GM03348 (cell line): ENCODE data around the gene PHLDB1.

Source experiments
- DNase-seq: peaks from one replicate; pipeline ENCODE4 v3.0.0; 2012; ENCODE audit warnings: low spot score

The PHLDB1 gene

DNA sequence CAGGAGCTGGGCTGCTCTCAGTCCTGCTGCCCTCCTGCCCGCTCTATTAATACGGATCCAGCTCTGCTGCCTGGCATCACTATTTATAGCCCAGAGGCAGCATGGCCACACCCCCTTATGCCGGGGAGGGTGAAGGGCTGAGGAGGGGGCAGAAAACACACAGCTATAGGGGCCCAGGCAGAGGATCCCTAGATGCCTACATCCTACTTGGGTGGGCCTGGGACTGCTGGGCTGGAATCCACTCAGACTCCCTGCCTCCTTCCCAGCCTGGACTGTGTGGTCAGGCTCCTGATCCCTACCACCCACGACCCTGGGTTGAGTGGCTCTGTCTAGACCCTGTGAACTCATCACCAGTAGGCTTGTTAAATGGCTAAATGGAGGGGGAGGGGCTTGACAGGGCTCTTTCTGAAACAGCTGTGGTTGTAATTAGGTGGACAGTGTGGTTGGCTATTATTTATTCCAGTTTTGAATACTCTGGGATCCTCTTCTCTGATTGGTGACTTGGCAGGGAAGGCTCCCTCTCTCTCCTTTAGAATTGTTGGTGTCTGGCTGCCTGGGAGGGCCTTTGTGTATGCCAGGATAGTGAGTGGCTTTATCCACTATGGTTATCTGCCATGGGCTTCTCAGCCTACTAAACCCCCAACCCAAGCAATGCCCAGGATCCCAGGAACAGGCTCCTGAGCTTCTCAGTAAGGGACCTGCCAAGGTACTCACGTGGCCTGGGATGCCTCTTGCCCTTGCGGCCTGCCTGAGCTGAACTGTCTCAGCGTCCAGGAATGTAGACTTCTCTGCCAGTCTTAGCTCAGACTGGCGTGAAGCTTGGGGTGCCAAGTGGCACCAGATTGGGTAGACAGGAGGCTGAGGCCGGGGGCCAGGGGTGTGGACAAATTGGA, 15.2 kb downstream of the PHLDB1 start:
- peak; percentile 86 for DNase-seq

DNA sequence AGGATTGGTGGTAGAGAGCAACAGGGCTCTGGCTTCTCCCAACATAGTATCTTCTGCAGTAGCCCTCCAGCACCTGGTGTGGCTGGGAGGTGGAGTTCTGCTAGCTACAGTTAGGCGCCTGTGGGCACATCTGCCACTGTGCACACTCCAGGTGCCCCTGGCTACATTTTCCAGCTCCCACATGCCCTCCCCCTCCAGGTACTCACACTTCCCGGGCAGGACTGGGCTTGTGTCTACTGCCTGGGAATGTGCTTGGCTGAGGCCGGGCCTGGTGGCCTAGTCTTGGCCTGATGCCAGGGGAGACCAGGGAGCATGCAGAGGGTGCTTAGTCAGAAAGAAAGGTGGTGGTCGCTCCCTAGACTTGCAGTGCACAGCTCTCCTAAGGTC, 15.8 kb downstream of the PHLDB1 start:
- DNase-seq = no peak

DNA sequence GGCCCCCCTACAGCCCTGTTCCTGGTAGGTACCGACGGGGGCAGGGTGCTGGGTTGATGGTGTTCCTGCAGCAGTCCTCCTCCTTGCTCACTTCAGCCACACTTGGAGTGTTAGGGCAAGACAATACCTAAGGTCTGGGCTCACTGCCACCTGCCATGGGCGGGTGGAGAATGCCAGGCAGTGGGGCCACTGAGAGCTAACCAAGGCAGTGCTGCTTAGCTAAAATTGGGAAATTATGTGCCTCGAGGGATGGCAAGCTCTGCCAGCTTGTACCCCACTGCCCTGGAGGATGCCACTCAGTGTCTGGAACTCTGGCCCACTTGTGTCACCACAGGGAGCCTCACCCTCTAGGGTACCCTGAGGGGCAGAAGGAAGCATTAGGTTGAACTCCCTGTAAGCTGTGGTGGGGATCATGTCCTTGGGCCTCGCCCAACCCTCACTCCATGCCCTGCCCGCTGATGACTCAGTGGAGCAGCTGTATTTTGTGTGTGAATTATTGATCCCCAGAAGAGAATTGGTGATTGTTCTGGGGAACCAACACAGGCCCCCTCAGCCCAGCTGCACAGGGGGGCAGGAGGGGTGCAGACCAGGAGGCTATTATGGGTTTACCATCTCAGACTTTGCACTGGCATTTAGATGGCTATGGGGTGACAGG, 17.7 kb downstream of the PHLDB1 start:
- no peak for DNase-seq

DNA sequence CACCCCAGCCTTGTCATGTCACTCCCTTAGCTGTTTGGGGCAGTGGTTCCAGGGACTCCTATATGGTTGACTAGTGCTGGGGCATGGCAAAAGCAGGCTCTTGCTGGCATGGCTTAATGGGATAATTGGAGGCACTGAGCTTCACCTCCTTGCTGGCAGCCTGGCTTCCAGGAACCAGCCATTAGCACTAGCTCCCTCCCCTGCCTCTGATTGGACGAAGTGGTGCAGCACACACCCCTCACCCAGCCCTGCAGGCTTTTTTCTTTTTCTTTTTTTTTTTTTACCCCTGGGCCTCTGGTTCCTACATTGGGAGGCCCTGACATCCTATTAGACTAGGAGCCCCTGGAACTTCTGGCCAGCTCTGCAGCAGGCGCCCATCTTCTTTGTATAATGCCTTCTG, 18.6 kb downstream of the PHLDB1 start:
- no peak for DNase-seq

DNA sequence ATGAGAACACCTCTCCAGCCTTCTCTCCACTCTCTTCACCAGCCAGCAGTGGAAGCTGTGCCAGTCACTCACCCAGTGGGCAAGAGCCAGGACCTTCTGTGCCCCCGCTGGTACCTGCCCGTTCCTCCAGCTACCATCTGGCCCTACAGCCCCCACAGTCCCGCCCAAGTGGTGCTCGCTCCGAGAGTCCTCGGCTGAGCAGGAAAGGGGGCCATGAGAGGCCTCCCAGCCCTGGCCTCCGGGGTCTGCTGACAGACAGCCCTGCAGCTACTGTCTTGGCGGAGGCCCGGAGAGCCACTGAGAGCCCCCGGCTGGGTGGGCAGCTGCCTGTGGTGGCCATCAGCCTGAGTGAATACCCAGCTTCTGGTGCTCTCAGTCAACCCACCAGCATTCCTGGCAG, 20.2 kb downstream of the PHLDB1 start:
- DNase-seq = no peak

DNA sequence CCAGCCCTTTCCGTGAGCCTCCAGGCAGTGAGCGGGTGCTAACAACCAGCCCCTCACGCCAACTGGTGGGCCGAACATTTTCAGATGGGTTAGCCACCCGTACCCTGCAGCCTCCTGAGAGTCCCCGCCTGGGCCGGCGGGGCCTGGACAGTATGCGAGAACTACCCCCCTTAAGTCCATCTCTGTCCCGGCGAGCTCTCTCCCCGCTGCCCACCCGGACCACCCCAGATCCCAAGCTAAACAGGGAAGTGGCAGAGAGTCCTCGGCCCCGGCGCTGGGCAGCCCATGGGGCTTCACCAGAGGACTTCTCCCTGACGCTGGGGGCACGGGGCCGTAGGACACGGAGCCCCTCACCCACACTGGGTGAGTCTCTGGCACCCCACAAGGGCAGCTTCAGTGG, 20.6 kb downstream of the PHLDB1 start:
- DNase-seq = no peak

DNA sequence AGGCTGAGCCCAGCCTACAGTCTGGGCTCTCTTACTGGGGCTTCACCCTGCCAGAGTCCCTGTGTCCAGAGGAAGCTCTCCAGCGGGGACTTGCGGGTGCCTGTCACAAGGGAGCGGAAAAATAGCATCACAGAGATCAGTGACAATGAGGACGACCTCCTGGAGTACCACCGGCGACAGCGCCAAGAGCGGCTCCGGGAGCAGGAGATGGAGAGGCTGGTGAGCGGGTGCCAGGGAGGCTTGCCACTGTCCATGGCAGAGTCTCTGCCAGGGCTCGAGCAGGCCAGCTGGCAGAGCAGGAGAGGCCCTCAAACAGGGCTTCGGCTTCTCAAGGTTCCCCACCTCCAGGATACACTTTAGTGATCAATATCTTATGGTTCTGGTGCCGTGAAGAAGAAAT, 21.0 kb downstream of the PHLDB1 start:
- no peak for DNase-seq

DNA sequence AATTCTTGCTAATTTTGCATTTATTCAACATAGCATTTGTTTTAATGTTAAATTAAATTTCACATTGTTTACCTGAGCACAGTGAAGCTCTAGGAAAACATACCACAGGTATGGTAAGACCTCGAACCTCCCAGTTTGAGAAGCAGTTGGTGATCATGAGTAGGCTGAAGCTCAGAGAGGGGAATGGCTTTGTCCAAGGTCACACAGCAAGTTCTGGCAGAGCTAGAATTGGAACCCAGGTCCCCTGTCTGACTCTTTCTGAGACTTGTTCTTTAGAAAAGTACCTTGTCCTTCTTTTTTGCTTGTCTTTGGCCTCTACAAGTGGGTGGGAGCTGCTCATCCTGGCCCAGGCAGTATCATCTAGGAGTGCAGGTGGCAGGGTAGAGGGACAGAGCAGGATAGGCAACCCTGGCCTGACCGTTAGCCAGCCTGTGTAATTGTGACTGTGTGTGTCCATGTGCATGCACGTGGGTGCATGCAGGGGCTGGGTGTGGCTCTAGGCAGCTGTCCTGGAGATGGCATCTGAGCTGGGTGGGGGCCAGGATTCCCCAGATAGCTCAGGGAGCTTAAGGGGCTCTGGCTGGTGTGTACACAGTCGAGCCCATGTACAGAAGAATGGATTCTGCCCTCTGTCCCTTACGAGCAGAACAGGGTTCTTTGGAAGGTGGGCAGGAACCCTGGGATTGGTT, 21.6 kb downstream of the PHLDB1 start:
- DNase-seq = no peak

DNA sequence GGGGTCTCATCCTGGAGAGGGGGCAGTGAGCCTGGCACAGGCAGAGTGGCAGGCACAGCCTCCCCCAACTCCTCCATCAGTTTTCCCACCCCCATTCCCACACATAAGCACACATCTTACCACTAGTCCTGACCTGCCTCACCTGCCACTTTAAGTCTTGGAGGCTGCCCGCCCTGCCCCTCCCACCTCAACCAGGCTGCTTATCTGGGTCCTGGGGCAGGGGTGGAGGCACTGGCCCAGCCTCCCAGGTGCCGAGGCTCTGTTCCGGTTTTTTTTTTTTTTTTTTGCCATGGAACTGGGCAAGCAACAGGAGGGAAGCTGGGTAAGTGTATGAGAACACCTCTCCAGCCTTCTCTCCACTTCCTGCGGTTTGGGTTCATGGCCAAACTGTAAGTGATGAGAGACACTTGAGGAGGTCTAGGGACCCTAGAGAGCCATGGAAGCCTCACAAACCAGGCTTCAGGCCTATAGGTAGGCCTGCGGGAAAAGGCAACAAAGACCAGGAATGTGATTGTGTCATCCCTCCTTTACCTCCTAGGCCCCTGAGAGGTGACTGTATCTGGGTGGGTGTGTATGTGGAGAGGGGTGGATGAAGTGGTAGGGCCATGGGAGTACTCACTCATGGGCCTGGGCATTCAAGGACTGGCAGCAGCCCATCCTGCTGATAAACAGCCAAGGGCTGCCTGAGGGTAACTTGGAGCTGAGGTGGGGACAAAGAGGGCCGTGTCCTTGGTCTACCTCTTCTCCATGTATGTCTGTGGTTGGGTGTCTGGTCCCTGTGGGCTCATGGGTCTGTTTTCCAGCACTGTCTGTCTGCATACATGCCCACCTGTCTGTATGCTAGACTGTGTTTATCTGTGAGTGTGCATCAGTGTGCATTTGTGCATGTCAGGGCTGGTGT, 22.6 kb downstream of the PHLDB1 start:
- no peak for DNase-seq

DNA sequence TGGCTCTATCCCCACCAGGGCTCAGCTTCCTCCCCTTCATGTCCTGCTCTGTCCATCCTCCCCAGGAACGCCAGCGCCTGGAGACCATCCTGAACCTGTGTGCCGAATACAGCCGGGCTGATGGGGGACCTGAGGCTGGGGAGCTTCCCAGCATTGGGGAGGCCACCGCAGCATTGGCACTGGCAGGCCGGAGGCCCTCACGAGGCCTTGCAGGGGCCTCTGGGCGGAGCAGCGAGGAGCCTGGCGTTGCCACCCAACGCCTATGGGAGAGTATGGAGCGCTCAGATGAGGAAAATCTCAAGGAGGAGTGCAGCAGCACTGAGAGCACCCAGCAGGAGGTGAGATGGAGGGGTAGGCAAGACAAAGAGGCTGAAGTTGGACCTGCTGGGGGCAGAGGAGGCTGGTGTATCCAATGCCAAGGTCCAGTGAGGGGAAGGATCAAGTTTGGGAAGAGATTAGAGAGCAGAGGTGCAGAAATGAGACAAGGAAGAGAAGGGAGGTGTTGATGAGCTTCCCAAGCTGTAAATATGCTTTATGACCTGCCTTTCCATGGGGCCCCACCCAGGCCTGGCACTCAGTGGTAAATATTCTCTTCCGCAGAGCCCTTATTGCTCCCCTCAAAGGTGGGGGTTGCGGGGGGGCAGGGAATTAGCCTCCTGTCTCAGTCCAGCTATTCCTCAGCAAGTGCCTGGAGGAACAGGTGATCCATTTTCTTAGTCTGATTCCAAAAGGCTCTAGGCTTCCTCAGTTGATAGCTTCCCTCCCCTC, 23.9 kb downstream of the PHLDB1 start:
- DNase-seq = no peak

DNA sequence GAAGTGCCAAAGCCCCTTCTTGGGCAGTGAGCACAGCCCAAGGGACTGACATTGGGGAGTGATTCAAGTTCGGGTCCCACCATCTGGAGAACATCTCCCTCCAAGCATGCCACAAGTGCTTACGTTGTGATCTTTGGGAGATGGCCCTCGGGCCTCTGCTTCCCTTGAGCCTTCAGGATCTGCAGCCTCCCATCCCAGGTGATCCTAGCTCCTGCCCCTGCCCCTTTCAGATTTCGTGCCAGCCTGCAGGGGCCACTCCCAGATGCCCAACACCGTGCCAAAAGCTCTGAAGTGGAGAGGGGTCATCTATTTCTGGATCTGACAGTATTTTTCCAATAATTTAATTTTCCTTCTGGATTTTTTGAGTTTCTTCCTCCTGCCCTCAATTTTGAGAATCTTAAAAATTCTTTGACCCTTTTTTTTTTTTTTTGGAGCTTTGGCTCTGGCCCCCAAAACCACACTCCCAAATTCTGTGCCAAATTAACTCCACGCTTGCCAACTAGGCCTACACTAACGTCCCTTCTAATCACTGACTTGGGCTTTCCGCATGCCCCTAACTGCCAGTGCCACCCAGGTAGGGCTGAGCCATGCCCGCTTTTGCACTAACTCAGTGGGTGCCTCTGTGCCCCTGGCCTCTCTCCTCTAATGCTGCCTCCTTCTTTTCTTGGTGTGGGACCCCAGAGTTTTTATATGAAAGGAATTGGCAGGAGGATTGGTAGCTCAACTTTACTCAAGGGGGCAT, 25.3 kb downstream of the PHLDB1 start:
- no peak for DNase-seq

DNA sequence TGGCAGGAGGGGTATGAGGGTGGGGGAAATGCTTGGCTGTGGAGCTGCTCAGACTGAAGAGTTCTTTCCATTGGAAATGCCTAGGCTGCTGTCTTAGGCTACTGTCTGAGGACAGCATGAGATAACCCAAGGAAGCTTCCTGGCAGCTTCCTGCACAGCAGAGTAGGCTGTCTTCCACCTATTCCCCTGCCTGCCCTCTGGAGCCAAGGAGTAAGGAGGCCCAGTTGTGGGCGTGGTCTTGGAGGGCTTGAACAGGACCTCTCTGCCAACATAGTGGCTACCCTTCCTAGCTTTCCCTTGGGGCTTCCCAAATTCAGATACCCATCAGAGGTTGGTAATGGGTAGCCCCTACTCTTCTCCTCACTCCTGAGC, 25.9 kb downstream of the PHLDB1 start:
- no peak for DNase-seq

DNA sequence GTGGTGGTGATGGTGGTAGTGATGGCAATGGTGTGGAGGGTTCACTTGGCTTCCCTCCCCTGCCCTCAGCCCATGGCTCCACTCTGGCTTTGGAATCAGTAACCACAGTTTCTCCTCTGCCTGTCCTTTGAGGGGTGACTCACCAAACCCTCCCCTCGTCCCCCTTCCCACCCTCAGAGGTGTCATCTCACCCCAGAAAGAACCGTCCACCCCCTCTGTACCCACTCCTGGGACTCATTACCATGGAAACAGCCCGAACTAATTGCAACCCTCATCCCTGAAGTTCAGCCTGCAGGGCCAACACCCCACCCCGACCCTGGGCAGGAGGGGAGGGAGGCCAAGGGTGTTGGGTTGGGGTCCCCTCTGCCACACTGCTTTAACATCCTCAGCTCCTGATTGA, 26.6 kb downstream of the PHLDB1 start:
- peak; percentile 70 for DNase-seq

DNA sequence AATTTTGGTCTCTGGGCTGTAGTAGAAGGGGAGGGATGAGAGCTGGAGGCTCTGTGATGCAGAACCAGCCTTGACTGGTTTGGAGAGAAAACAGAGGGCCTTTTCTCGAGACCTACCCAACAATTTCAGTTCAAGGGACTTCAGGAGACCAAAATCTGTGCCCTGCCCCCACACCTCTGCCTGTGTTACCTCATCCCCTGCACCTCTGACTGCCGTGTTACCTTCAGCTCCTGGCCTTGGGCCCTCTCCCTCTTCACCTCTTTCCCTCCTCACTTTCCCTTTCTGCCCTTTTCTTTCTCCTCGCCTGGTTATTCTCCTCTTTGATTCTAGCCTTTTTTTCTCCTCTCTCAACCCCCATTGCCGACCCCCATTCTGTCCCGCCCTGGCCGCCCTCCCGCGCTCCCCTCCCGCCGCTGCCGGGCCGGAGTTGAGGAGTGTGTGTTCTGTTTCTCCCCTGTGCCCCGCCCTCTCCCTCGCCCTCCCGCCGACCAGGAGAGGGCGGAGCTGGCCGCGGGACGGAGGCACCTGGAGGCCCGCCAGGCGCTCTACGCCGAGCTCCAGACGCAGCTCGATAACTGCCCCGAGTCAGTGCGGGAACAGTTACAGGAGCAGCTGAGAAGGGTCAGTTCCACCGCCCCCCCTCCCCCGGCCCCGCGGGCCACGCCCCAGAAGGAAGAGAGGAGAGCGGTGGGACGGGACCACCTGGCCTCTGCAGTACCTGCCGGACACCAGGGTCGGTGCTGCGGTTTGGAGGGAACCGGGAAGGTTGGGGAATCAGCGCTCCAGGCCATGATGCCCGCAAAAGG, 27.2 kb downstream of the PHLDB1 start:
- peak; percentile 68 for DNase-seq

DNA sequence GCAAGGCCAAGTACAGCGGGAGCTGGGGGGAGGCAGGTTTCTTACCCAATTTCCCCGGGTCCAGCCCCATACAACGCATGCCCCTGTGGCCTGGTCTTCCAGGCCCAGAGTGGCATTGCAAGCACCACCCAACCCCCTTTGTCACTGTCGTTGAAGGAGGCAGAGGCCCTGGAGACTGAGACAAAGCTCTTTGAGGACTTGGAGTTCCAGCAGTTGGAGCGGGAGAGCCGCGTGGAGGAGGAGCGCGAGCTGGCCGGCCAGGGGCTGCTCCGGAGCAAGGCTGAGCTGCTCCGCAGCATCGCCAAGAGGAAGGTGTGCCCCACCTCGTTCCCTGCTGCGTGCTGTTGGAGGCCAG, 27.8 kb downstream of the PHLDB1 start:
- no peak for DNase-seq

DNA sequence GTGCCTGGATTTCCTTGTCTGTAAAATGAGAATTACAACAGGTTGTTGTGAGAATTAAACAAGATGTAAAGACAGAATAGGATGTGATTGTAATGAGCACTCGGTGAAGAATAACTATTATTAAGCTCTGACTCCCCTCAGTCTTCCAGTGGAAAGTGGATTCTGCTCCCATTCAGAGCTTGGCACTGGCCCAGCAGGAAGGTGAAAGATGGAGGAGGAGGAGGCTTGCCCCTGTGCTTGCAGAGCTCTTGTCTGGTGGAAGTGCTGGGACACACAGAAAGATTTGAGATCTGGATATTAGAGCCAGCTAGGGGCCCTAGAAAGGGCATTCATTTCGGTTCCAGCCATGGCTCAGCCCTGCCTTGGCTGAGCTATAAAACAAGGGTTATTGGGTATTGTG, 28.2 kb downstream of the PHLDB1 start:
- no peak for DNase-seq

DNA sequence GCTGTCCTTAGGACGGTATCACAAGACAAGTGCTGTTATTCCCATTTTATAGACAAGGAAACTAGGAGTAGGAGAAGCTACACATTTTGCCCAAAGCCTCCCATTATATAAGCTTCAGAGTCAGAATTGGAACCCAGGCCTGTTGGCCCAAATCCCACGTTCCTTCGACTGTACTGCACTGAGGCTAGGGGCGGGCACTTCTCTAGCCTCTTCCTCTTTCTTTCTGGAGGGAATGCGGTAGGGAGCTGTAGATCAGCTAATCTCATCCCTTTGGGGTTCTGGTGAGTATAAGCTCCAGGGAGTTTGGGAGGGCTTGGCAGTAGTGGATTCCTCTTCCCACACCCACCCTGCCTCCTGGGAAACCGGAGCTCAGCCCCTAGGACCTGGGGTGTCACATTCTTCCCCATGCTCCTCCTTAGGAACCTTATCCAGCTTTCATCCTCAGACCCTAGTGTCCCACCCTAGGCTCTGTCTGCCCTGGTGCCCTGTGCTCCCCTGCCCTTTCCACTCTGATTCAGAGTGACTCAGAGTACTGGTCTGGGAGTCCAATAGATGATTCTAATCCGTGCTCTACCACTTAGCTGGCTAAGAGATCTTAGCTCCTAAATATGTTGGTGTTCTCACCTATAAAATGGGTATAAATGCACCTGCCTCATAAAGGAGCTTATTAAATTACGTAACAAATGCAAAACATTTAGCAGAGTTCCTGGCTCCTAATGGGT, 29.3 kb downstream of the PHLDB1 start:
- DNase-seq = no peak

DNA sequence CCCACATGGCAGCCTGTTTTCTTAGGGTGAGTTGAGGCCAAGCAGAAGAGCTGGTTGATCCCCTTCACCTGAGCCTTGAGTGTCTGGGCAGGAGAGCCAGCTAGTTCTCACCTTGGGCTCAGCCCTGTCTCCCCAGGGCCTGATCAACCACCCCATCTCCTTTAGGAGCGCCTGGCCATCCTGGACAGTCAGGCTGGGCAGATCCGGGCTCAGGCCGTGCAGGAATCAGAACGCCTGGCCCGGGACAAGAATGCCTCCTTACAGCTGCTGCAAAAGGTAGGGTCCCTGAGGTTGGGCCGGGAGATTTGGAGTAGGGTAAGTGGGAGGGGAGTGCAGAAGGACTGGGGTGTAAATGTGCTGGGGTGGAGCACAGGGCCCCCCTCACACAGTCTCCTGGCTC, 31.3 kb downstream of the PHLDB1 start:
- DNase-seq = no peak

DNA sequence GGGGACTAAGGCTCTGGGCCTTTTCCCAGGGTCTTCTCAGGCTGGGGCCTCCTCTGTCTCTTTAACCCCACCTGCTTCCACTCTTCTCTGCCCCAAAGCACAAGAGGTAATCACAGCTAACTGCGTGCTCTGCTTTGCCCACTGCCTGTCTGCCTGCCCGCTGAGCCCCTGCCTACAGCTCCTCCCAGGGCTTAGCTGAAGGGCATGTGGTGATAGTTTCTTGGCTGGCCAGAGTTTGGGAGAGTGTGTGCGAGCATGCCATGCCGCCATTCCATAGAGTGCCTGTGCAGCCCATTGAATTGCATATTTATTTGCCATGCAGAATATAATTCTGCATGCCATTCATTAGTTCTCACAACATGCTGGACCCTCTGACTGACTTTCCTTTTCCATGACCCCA, 32.5 kb downstream of the PHLDB1 start:
- no peak for DNase-seq
